Mammary epithelial cell (primary cell): Measurements from ENCODE around the gene SLC4A8.

Experiments
- CTCF ChIP-seq, 2 donors: IDR thresholded peaks in 1 of 2; conservative IDR thresholded peaks in 1 of 2; 2 replicates each; pipeline ENCODE4 v1.5.1; 2011 to 2012; ENCODE audit warnings: inconsistent platforms in 2 of 2, low read length in 2 of 2, mild to moderate bottlenecking in 2 of 2, control low read depth in 1 of 2, low read depth in 1 of 2; ENCODE audit not compliant: insufficient read depth in 1 of 2; ENCODE audit errors: extremely low read depth in 1 of 2
- EZH2 ChIP-seq: IDR thresholded peaks from 2 replicates; pipeline ENCODE4 v1.6.1; 2012; ENCODE audit warnings: low read length, inconsistent platforms, borderline replicate concordance

DNA sequence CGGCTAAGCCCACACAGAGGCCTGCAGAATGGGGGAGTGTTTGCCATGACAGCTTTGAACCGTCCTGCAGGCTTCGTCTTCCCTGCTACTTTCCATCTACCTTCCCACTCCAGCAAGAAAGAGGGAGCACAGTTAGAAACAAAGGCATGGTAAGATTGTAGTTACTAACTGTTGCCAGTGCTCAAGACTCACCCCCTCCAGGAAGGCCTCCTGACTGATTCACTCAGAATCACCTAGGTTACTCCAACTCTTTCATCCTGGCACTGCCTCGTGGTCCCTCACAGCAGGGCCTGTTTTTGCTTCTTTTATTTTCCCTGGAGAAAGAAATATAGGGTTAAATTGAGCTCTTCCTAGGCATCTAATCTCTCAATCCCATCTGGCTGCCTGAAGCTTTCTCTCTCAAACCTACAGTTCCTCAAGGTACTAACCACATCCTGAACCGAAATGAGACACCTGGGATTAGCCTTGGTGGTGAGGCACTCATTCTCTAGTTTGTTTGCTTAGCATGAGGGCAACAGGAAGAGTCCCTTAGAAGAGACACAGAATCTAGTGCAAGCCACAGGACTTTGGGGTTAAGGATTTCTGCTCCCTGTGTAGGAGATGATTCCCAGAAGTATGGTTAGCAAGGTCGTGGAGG is 41.2 kb upstream of the SLC4A8 start:
- TF ChIP-seq EZH2 (no peak), CTCF (conservative IDR thresholded peaks at IDR 0.05 in 1 of 2, IDR thresholded peaks at IDR 0.05 in 1 of 2; ENCODE audit: extremely low read depth in 1 of 2, insufficient read depth in 1 of 2, low read depth in 1 of 2, low read length in 2 of 2) (no peak)
